ENCODE results near the gene DTNBP1. TPM values are rescaled to one million over a fixed set of nuclear protein-coding genes. Genes with fewer than 3 reads are reported as not detected.

The DTNBP1 gene
- total RNA-seq, 3 donors from 2014 or later, result 19.6 to 31.8 (median 25.0) TPM

DNA sequence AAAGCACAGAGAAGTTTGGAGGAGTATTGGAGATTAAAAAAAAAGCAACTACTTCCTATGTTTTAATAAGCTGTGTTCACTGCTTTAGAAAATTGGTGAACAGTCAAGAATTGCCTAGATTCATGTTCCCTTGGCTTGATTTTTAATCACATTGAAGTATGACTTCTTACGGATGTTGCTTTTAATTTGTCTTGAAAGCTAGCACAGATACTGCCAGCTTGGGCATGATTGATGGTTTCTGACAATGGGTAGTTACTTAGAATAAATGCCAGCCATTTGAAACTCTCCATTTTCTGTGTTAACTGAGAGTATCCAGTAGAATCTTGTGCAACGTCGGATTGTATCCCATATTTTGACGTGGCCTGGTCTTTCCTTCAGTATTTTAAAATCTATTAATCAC is 178.0 kb downstream of the DTNBP1 start:
- H3K9me3 ChIP-seq, result no peaks in the 10 kb centered on the region
- no peak for ATAC-seq
- no peak overlapping the region for H3K4me3 ChIP-seq
- no peak for DNase-seq
- TF ChIP-seq, protein P1, sequence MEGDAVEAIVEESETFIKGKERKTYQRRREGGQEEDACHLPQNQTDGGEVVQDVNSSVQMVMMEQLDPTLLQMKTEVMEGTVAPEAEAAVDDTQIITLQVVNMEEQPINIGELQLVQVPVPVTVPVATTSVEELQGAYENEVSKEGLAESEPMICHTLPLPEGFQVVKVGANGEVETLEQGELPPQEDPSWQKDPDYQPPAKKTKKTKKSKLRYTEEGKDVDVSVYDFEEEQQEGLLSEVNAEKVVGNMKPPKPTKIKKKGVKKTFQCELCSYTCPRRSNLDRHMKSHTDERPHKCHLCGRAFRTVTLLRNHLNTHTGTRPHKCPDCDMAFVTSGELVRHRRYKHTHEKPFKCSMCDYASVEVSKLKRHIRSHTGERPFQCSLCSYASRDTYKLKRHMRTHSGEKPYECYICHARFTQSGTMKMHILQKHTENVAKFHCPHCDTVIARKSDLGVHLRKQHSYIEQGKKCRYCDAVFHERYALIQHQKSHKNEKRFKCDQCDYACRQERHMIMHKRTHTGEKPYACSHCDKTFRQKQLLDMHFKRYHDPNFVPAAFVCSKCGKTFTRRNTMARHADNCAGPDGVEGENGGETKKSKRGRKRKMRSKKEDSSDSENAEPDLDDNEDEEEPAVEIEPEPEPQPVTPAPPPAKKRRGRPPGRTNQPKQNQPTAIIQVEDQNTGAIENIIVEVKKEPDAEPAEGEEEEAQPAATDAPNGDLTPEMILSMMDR (IDR thresholded peaks at IDR 0.05), result no peak
- no peaks in the 10 kb centered on the region for H3K4me1 ChIP-seq (ENCODE audit: low read depth)
- intact Hi-C loops (cut with DNase I, micrococcal nuclease), result no loop called here
- no peaks in the 10 kb centered on the region for H3K36me3 ChIP-seq (ENCODE audit: low read depth)

DNA sequence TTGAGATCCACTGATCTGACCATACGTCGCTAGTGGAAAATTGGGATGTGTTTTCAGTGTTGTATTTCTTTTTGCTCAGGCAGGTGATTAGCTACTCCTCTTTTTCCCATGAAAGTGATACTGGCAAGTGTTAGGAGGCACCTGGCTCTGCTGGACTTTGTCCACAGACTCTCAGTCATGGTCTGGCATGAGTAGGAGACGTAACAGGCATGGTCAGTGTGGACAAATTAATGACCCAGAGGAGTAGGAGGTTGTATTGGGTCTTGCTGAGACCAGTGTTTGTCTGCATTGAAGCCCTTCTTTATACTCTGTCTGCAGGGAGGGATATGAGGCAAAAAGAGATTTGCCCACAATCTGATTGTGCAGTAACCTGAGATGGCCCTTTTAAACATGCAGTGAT is 178.7 kb downstream of the DTNBP1 start:
- intact Hi-C loops (cut with DNase I, micrococcal nuclease), result no loop called here
- H3K4me1 ChIP-seq (ENCODE audit: low read depth), result no peaks in the 10 kb centered on the region
- DNase-seq (no peak), ATAC-seq (no peak)
- no peak overlapping the region for H3K4me3 ChIP-seq
- H3K36me3 ChIP-seq (ENCODE audit: low read depth), result no peaks in the 10 kb centered on the region
- H3K9me3 ChIP-seq, result no peaks in the 10 kb centered on the region
- TF ChIP-seq, protein P1 (IDR thresholded peaks at IDR 0.05), result no peak

GRCh38 chr6:15483060-15483459 is 179.8 kb downstream of the DTNBP1 start:
- no peak for ATAC-seq
- Histone ChIP-seq H3K4me1 (ENCODE audit: low read depth) (no peaks in the 10 kb centered on the region), H3K36me3 (ENCODE audit: low read depth) (no peaks in the 10 kb centered on the region), H3K9me3 (no peaks in the 10 kb centered on the region), H3K4me3 (no peak overlapping the region)
- TF ChIP-seq, protein P1 (IDR thresholded peaks at IDR 0.05), result no peak
- intact Hi-C loops (cut with DNase I, micrococcal nuclease), result no loop called here
- DNase-seq, result no peak

DNA sequence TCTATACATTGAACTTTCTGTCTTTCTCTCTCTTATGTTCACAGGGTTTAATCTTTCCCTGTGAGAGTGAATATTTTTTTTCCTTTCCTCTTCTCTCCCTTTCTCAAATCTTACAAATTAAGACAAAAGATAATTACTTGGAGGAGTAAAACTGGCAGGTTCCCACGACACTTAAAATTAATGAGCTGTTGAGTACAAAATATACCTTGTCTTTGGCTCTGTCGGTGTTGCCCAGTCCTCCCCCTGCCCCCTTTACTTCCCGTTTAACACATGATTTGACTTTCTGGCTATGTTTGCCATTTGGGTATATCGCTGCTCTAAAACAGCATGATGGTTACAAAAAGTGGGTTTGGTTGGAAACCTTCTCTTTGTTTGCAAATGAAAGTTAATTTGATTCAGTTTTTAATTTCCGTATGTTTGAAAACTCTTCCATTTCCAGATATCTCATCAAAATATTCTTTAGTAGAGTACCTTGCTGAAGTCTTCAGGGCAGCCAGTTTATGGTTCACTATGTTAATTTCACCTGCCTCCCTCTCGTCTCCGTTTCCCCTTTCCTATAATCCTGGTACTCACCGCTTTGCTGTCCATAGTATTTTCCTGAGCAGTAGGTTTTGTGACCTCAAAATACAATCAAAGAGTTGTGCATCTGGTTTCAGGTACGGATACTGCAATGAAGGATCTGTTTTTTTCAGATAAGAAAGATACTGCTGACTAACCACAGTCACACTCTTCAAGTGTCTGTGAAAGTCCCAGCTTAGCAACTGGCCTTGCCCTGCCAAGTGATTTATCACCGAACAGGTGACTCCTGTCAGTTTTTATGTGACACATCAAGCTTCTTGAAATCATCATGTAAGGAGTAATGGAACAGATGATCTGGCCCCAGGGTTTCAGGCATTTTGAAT is 181.2 kb downstream of the DTNBP1 start:
- Histone ChIP-seq H3K36me3 (ENCODE audit: low read depth) (no peaks in the 10 kb centered on the region), H3K4me1 (ENCODE audit: low read depth) (no peaks in the 10 kb centered on the region), H3K9me3 (no peaks in the 10 kb centered on the region), H3K4me3 (no peak overlapping the region)
- DNase-seq, result no peak
- no peak for ATAC-seq
- TF ChIP-seq, protein P1 (IDR thresholded peaks at IDR 0.05), result no peak
- intact Hi-C loops (cut with DNase I, micrococcal nuclease), result no loop called here

DNA sequence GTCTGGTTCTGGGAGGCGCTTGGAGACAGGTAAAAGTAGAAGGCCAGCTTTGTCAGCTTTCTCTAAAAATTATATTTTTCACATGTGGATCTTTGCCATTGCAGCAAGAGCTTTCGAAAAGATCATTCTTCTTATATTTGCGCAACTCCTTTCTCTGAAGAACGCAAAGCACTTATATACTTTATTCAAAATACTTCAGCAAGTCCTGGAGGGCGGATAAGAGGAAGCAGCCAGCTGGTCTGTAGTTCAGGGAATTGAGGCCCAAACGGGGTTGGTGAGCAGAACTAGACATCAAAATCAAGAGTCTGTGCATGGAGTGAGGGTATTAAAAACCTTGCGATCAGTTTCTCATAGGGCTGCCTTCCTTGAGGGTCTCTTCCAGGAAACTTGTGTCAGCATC is 182.3 kb downstream of the DTNBP1 start:
- intact Hi-C loops (cut with DNase I, micrococcal nuclease), result no loop called here
- Histone ChIP-seq H3K4me3 (no peak overlapping the region), H3K9me3 (no peaks in the 10 kb centered on the region), H3K4me1 (ENCODE audit: low read depth) (no peaks in the 10 kb centered on the region), H3K36me3 (ENCODE audit: low read depth) (no peaks in the 10 kb centered on the region)
- TF ChIP-seq, protein P1 (IDR thresholded peaks at IDR 0.05), result no peak
- DNase-seq (no peak), ATAC-seq (no peak)
